ENCODE data around the gene MXD4. TPM values are rescaled to one million over a fixed set of nuclear protein-coding genes. Genes with fewer than 3 reads are reported as not detected.

The MXD4 gene
- total RNA-seq, 1 experiment from 2014 or later, result 18.9 TPM

- DNase-seq, result no peak
- no peak overlapping the region for H3K4me2 ChIP-seq (ENCODE audit: low read length)
- no peaks in the 10 kb centered on the region for H3K9me2 ChIP-seq (replicated peaks; ENCODE audit: low read length)
- POLR2A ChIA-PET (ENCODE audit: unreplicated experiment), result no interaction called here
- H3K4me1 ChIP-seq (ENCODE audit: insufficient read depth, low read length), result no peaks in the 10 kb centered on the region
- ATAC-seq, result no peak
- no peaks in the 10 kb centered on the region for H3K27me3 ChIP-seq (ENCODE audit: low read length)
- H3K27ac ChIP-seq (ENCODE audit: low read length), result no peak overlapping the region
- H3K9ac ChIP-seq (ENCODE audit: low read length), result no peak overlapping the region
- CTCF ChIA-PET, result no interaction called here
- H3F3A ChIP-seq (ENCODE audit: low read length, unreplicated experiment), result no peaks in the 10 kb centered on the region
- H3K36me3 ChIP-seq (ENCODE audit: low read depth, low read length), result no peaks in the 10 kb centered on the region
- no peak for TF ChIP-seq EZH2phosphoT487 (IDR thresholded peaks at IDR 0.05; ENCODE audit: borderline replicate concordance, low read length)
- no peak for TF ChIP-seq EZH2 (IDR thresholded peaks at IDR 0.05; ENCODE audit: low read length, unreplicated experiment)
- no peak for TF ChIP-seq CTCF (conservative IDR thresholded peaks at IDR 0.05; ENCODE audit: low read depth, low read length)
- H3K4me3 ChIP-seq (ENCODE audit: low read length), result no peak overlapping the region
- no peaks in the 10 kb centered on the region for H3K9me3 ChIP-seq (ENCODE audit: low read length)
- no TSS peak for BruUV-seq (replicated peaks)
- no peak overlapping the region for H2AFZ ChIP-seq (ENCODE audit: low read length)
- H3K79me2 ChIP-seq (ENCODE audit: low read length), result no peaks in the 10 kb centered on the region
- intact Hi-C loops (cut with micrococcal nuclease), result no loop called here
- no peaks in the 10 kb centered on the region for H4K20me1 ChIP-seq (ENCODE audit: low read length)
Observed at GRCh38 chr4:2299794-2300193, 37.9 kb upstream of the MXD4 start.

GRCh38 chr4:2298532-2298991, 36.7 kb upstream of the MXD4 start:
- Histone ChIP-seq H3K9me2 (replicated peaks; ENCODE audit: low read length) (no peaks in the 10 kb centered on the region), H4K20me1 (ENCODE audit: low read length) (no peaks in the 10 kb centered on the region), H3K9me3 (ENCODE audit: low read length) (no peaks in the 10 kb centered on the region), H3F3A (ENCODE audit: low read length, unreplicated experiment) (no peaks in the 10 kb centered on the region), H3K79me2 (ENCODE audit: low read length) (no peaks in the 10 kb centered on the region), H3K4me3 (ENCODE audit: low read length) (no peak overlapping the region), H3K9ac (ENCODE audit: low read length) (no peak overlapping the region), H3K4me1 (ENCODE audit: insufficient read depth, low read length) (no peaks in the 10 kb centered on the region), H3K4me2 (ENCODE audit: low read length) (no peak overlapping the region), H3K36me3 (ENCODE audit: low read depth, low read length) (no peaks in the 10 kb centered on the region), H3K27me3 (ENCODE audit: low read length) (no peaks in the 10 kb centered on the region), H2AFZ (ENCODE audit: low read length) (no peak overlapping the region), H3K27ac (ENCODE audit: low read length) (no peak overlapping the region)
- TF ChIP-seq EZH2 (IDR thresholded peaks at IDR 0.05; ENCODE audit: low read length, unreplicated experiment) (no peak), CTCF (conservative IDR thresholded peaks at IDR 0.05; ENCODE audit: low read depth, low read length) (no peak), EZH2phosphoT487 (IDR thresholded peaks at IDR 0.05; ENCODE audit: borderline replicate concordance, low read length) (no peak)
- no TSS peak for BruUV-seq (replicated peaks)
- CTCF ChIA-PET, result no interaction called here
- DNase-seq, result no peak
- POLR2A ChIA-PET (ENCODE audit: unreplicated experiment), result no interaction called here
- intact Hi-C loops (cut with micrococcal nuclease), result no loop called here
- ATAC-seq, result no peak

- no peaks in the 10 kb centered on the region for H3K9me3 ChIP-seq (ENCODE audit: low read length)
- POLR2A ChIA-PET (ENCODE audit: unreplicated experiment), result no interaction called here
- no peak overlapping the region for H3K4me3 ChIP-seq (ENCODE audit: low read length)
- H3K4me2 ChIP-seq (ENCODE audit: low read length), result no peak overlapping the region
- no peaks in the 10 kb centered on the region for H3K4me1 ChIP-seq (ENCODE audit: insufficient read depth, low read length)
- H4K20me1 ChIP-seq (ENCODE audit: low read length), result no peaks in the 10 kb centered on the region
- H3K27me3 ChIP-seq (ENCODE audit: low read length), result no peaks in the 10 kb centered on the region
- H2AFZ ChIP-seq (ENCODE audit: low read length), result no peak overlapping the region
- no peak for ATAC-seq
- no peak overlapping the region for H3K27ac ChIP-seq (ENCODE audit: low read length)
- intact Hi-C loops (cut with micrococcal nuclease), result no loop called here
- no peaks in the 10 kb centered on the region for H3F3A ChIP-seq (ENCODE audit: low read length, unreplicated experiment)
- CTCF ChIA-PET, result no interaction called here
- no TSS peak for BruUV-seq (replicated peaks)
- H3K9me2 ChIP-seq (replicated peaks; ENCODE audit: low read length), result no peaks in the 10 kb centered on the region
- no peak for DNase-seq
- no peak for TF ChIP-seq EZH2 (IDR thresholded peaks at IDR 0.05; ENCODE audit: low read length, unreplicated experiment)
- no peak for TF ChIP-seq EZH2phosphoT487 (IDR thresholded peaks at IDR 0.05; ENCODE audit: borderline replicate concordance, low read length)
- no peak for TF ChIP-seq CTCF (conservative IDR thresholded peaks at IDR 0.05; ENCODE audit: low read depth, low read length)
- H3K79me2 ChIP-seq (ENCODE audit: low read length), result no peaks in the 10 kb centered on the region
- no peaks in the 10 kb centered on the region for H3K36me3 ChIP-seq (ENCODE audit: low read depth, low read length)
- no peak overlapping the region for H3K9ac ChIP-seq (ENCODE audit: low read length)
Observed at GRCh38 chr4:2297606-2298531, 36.0 kb upstream of the MXD4 start.
